WI38 (cell line): ENCODE results near the gene NHERF2.

Experiments used
- H3K4me3 ChIP-seq: 2 replicates; pipeline ENCODE4 v1.5.1; 2011; ENCODE audit warnings: low read depth, mild to moderate bottlenecking, control low read depth, low read length
- TF ChIP-seq, protein P1 (sequence below): IDR thresholded peaks from 2 replicates; pipeline ENCODE4 v1.5.1; 2012; ENCODE audit warnings: low read depth, mild to moderate bottlenecking, control low read depth, low read length

NHERF2 gene

GRCh38 chr16:1998852-1999801, 27.6 kb upstream of the NHERF2 start:
- no peak overlapping the region for H3K4me3 ChIP-seq
- TF ChIP-seq, protein P1, sequence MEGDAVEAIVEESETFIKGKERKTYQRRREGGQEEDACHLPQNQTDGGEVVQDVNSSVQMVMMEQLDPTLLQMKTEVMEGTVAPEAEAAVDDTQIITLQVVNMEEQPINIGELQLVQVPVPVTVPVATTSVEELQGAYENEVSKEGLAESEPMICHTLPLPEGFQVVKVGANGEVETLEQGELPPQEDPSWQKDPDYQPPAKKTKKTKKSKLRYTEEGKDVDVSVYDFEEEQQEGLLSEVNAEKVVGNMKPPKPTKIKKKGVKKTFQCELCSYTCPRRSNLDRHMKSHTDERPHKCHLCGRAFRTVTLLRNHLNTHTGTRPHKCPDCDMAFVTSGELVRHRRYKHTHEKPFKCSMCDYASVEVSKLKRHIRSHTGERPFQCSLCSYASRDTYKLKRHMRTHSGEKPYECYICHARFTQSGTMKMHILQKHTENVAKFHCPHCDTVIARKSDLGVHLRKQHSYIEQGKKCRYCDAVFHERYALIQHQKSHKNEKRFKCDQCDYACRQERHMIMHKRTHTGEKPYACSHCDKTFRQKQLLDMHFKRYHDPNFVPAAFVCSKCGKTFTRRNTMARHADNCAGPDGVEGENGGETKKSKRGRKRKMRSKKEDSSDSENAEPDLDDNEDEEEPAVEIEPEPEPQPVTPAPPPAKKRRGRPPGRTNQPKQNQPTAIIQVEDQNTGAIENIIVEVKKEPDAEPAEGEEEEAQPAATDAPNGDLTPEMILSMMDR: no peak

GRCh38 chr16:1999866-2000514, 26.7 kb upstream of the NHERF2 start:
- TF ChIP-seq, protein P1: no peak
- no peak overlapping the region for H3K4me3 ChIP-seq

DNA sequence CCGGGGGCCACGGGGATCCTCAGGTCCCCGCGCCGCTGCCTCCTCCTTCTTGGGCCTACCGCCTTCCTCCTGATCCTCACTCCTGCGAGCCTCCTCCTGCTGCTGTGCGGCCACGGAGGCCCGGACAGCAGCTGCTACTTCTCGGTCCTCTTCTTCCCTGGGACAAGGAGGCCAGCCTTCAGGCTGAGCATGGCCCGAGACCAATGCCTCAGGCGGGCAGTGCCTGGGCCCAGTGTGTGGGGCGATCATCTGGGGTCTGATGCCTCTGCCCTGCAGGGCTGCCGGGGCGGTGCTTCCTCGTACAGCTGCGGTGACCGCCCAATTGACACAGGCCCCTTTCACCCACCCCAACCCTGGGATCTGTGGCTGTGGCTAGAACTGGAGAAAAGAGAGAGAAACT, 25.7 kb upstream of the NHERF2 start:
- H3K4me3 ChIP-seq: no peak overlapping the region
- TF ChIP-seq, protein P1: no peak

GRCh38 chr16:2001456-2002355, 25.0 kb upstream of the NHERF2 start:
- TF ChIP-seq, protein P1: no peak
- H3K4me3 ChIP-seq: no peak overlapping the region

DNA sequence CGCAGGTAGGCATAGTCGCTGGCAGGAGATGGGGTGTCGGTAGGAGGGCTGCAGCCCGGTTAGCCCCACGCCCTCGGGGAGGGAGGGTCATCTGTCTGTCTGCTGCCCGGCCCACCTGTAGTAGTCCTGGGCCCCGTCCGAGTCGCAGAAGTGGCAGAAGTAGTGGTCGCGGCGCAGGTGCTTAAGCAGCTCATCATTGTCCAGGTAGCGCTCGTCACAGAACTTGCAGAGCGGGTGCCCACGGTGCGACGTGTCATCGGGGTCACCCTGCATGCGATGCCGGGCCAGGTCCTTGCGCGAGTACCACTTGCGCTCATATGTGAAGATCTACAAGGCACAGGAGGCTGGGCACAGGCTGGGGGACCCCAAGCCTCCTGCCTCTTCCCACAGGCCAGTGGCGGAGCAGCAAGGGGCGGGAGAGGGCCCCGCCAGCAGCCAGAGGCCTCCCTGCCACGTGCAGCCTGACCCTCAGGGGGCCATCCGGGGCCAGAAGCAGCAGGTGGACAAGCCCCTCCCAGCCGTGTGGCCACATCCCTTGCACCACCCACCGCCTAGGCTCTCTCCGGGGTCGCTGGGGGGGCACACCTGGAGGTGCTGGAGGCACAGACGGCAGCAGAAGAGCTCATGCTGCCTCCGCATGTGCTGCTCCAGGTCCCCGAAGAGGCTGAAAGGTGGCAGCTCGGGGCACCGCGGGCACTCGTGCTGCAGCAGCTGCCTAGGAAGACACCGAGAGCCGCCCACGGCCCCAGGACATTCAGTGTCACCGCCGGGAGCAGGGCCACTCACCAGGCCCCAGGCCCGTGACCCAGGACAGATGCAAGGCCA, 24.1 kb upstream of the NHERF2 start:
- H3K4me3 ChIP-seq: no peak overlapping the region
- TF ChIP-seq, protein P1: no peak

GRCh38 chr16:2003231-2003826, 23.4 kb upstream of the NHERF2 start:
- TF ChIP-seq, protein P1: no peak
- no peak overlapping the region for H3K4me3 ChIP-seq
